B cell (primary cell): ENCODE measurements around the gene ADCY1.

Experiments
- EZH2 ChIP-seq: IDR thresholded peaks from 2 replicates; pipeline ENCODE4 v1.6.1; 2012; ENCODE audit warnings: borderline replicate concordance, low read depth, mild to moderate bottlenecking, moderate library complexity, low read length; ENCODE audit not compliant: insufficient read depth, poor library complexity, severe bottlenecking
- TF ChIP-seq, protein P1 (sequence below): fragments of 200-600 bp; IDR thresholded peaks from one replicate; pipeline ENCODE4 v1.8.0; 2022; ENCODE audit warnings: antibody characterized with exemption, mild to moderate bottlenecking

DNA sequence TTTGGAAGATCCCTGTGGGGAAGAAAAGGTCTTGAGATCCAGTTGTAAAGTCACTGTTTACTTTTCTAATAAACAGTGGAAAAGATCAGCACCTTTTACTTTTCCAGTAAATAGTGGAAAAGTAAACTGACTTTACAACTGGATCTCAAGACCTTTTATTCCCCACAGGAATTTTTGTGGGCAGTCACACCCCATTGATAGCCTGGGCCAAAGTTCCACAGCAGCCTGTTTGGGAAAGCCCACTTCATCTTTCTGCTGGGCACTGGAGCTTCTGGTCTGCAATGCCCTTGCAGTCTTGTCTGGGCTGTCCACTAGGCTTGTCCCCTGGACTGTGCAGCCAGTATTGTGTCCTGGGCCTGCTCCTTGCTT is 50.2 kb downstream of the ADCY1 start:
- TF ChIP-seq, protein P1, sequence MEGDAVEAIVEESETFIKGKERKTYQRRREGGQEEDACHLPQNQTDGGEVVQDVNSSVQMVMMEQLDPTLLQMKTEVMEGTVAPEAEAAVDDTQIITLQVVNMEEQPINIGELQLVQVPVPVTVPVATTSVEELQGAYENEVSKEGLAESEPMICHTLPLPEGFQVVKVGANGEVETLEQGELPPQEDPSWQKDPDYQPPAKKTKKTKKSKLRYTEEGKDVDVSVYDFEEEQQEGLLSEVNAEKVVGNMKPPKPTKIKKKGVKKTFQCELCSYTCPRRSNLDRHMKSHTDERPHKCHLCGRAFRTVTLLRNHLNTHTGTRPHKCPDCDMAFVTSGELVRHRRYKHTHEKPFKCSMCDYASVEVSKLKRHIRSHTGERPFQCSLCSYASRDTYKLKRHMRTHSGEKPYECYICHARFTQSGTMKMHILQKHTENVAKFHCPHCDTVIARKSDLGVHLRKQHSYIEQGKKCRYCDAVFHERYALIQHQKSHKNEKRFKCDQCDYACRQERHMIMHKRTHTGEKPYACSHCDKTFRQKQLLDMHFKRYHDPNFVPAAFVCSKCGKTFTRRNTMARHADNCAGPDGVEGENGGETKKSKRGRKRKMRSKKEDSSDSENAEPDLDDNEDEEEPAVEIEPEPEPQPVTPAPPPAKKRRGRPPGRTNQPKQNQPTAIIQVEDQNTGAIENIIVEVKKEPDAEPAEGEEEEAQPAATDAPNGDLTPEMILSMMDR = no peak
- TF ChIP-seq EZH2 = no peak
